Measurements from ENCODE around the gene HNRNPC.

The HNRNPC gene

GRCh38 chr14:21244544-21244943 is 24.7 kb downstream of the HNRNPC start:
- in situ Hi-C loops (cut with HindIII; ENCODE audit: low sequenced_read_pairs), result no loop called here
- DNase-seq (ENCODE audit: low read depth, low spot score), result no peak
- H3K4me3 ChIP-seq (ENCODE audit: low read depth, low read length), result no peak overlapping the region
- no peak for TF ChIP-seq CTCF (IDR thresholded peaks at IDR 0.05; ENCODE audit: low read depth, low read length)

DNA sequence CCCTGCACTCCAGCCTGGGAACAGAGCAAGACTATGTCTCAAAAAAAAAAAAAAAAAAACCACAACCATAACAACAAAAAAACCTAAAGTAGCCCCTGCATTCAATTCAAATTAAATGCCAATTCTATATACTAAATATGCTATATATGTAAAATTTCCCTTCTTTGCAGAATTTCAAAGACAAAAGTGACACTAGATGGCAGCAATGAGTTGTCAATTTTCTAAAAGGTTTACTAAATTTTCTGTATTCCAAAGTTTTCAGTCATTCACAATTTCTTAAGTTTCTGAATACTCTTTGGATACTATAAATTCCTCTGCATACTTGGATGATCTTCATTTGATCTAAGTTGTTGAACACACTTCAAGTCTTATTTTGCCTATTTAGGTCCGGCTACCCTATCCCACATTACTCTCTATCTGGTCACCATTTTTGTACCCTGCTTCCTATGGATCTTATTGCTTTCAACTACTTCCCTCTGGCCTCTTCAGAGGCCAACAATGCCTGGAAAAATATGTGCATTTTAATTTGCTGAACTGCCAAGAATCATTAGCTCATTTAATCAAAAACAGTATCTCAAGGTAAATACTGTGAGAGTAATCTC is 27.9 kb downstream of the HNRNPC start:
- in situ Hi-C loops (cut with HindIII; ENCODE audit: low sequenced_read_pairs), result no loop called here
- peak; percentile 26 for TF ChIP-seq CTCF (IDR thresholded peaks at IDR 0.05; ENCODE audit: low read depth, low read length)
- no peak overlapping the region for H3K4me3 ChIP-seq (ENCODE audit: low read depth, low read length)
- peak; percentile 32 for DNase-seq (ENCODE audit: low read depth, low spot score)

GRCh38 chr14:21240417-21240816 is 28.8 kb downstream of the HNRNPC start:
- no peak overlapping the region for H3K4me3 ChIP-seq (ENCODE audit: low read depth, low read length)
- TF ChIP-seq CTCF (IDR thresholded peaks at IDR 0.05; ENCODE audit: low read depth, low read length), result no peak
- no peak for DNase-seq (ENCODE audit: low read depth, low spot score)
- in situ Hi-C loops (cut with HindIII; ENCODE audit: low sequenced_read_pairs), result no loop called here

DNA sequence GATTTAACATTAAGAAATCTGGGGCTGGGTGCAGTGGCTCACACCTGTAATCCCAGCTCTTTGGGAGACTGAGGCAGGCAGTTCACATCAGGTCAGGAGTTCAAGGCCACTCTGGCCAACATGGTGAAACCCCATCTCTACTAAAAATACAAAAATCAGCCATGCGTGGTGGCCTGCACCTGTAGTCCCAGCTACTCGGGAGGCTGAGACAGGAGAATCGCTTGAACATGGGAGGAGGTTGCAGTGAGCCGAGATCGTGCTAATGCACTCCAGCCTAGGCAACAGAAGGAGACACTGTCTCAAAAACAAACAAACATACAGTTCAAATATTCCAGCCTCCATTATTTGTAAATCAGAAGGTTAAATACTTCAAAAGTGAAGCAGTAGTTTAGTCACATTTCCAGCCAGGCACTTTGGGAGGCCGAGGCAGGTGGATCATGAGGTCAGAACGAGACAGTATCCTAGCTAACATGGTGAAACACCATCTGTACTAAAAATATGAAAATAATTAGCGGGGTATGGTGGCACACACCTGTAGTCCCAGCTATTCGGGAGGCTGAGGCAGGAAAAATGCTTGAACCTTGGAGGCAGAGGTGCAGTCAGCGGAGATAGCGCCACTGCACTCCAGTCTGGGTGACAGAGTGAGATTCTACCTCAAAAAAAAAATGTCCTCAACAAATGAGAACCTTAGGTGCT is 30.3 kb downstream of the HNRNPC start:
- in situ Hi-C loops (cut with HindIII; ENCODE audit: low sequenced_read_pairs), result no loop called here
- DNase-seq (ENCODE audit: low read depth, low spot score), result no peak
- no peak overlapping the region for H3K4me3 ChIP-seq (ENCODE audit: low read depth, low read length)
- TF ChIP-seq CTCF (IDR thresholded peaks at IDR 0.05; ENCODE audit: low read depth, low read length), result no peak

GRCh38 chr14:21236948-21237797 is 32.1 kb downstream of the HNRNPC start:
- in situ Hi-C loops (cut with HindIII; ENCODE audit: low sequenced_read_pairs), result no loop called here
- H3K4me3 ChIP-seq (ENCODE audit: low read depth, low read length), result no peak overlapping the region
- DNase-seq (ENCODE audit: low read depth, low spot score), result no peak
- TF ChIP-seq CTCF (IDR thresholded peaks at IDR 0.05; ENCODE audit: low read depth, low read length), result no peak

DNA sequence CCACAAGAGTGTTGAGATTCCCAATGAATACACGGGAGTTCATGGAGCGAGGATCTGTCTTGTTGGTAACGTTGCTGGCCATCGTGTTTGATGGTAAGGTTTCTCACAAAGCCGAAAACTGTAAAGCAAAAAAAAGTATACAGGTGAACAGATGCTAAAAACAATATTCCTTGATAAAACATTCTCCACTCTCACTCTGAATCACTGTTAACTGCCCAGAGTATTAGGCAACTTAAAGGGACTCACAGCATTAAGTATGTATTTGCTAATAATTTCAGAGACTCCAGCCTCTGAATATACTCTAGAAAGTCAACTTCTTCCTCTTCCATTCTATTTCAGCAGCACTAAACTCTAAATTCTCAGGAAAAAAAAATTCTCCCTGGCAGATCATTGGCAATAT is 35.1 kb downstream of the HNRNPC start:
- H3K4me3 ChIP-seq (ENCODE audit: low read depth, low read length), result no peak overlapping the region
- no peak for TF ChIP-seq CTCF (IDR thresholded peaks at IDR 0.05; ENCODE audit: low read depth, low read length)
- in situ Hi-C loops (cut with HindIII; ENCODE audit: low sequenced_read_pairs), result no loop called here
- no peak for DNase-seq (ENCODE audit: low read depth, low spot score)

All from astrocyte of the spinal cord (primary cell).